22Rv1 (cell line): ENCODE data around the gene DPM3.

Experiments
- ZFX ChIP-seq: fragments of 450-650 bp; IDR thresholded peaks from 2 replicates; pipeline ENCODE4 v1.6.1; 2017; ENCODE audit warnings: antibody characterized with exemption, borderline replicate concordance
- TF ChIP-seq, protein P1 (sequence below): fragments of 450-650 bp; IDR thresholded peaks from 2 replicates; pipeline ENCODE4 v1.5.1; 2017; ENCODE audit warnings: mild to moderate bottlenecking

DNA sequence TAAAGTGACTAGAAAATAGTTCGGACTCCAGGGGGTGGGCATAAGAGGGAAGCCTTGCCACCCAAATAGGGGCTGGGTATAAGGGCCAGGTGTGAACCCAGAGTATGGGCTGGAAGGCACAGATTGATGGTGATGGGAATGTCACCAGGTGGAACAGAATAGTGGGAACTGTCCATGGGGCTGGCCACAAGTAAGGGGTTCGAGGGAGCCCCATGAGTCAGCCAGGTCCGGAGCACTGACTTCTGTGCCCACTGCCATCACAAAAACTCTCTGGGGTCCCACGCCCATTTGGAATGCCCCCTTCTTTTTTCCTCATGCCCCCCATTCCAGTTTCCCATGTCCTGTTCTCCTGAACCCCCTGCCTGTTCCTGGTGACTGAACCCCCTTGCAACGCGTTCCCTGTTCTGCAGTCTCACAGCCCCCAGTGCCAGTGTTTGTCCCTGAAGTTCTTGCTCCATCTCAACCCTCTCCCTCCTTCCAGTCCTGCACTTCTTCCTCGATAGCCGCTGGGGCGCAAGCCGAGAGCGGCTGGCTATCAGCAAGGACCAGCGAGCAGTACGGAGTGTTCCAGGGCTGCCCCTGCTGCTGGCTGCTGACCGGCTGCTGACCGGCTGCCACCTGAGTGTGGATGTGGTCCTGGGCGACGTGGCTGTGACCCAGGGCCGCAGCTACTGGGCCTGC, 41.2 kb upstream of the DPM3 start:
- TF ChIP-seq, protein P1, sequence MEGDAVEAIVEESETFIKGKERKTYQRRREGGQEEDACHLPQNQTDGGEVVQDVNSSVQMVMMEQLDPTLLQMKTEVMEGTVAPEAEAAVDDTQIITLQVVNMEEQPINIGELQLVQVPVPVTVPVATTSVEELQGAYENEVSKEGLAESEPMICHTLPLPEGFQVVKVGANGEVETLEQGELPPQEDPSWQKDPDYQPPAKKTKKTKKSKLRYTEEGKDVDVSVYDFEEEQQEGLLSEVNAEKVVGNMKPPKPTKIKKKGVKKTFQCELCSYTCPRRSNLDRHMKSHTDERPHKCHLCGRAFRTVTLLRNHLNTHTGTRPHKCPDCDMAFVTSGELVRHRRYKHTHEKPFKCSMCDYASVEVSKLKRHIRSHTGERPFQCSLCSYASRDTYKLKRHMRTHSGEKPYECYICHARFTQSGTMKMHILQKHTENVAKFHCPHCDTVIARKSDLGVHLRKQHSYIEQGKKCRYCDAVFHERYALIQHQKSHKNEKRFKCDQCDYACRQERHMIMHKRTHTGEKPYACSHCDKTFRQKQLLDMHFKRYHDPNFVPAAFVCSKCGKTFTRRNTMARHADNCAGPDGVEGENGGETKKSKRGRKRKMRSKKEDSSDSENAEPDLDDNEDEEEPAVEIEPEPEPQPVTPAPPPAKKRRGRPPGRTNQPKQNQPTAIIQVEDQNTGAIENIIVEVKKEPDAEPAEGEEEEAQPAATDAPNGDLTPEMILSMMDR = no peak
- no peak for TF ChIP-seq ZFX
